Prostate gland (tissue), 2 donors: ENCODE measurements around the gene PSAPL1.

Experiments used
- CTCF ChIP-seq, 4 experiments: fragments of 200-600 bp in 2 of 4; fragments of 450-650 bp in 2 of 4; sonication (generic) in 2 of 4; IDR thresholded peaks; 1 replicate in 3 of 4; 2 replicates in 1 of 4; pipeline ENCODE4 v1.5.1; 2016 to 2019; ENCODE audit warnings: antibody characterized with exemption in 4 of 4, mild to moderate bottlenecking in 2 of 4, moderate library complexity in 2 of 4
- POLR2A ChIP-seq: fragments of 450-650 bp; IDR thresholded peaks from one replicate; pipeline ENCODE4 v1.6.1; 2016; ENCODE audit warnings: antibody characterized with exemption, mild to moderate bottlenecking
- POLR2AphosphoS5 ChIP-seq: sonication (generic); formaldehyde crosslinking; IDR thresholded peaks from one replicate; pipeline ENCODE4 v1.6.1; 2017; ENCODE audit warnings: antibody characterized with exemption

GRCh38 chr4:7473081-7473480 lies 38.4 kb upstream of the PSAPL1 start:
- TF ChIP-seq POLR2AphosphoS5 (no peak), CTCF (IDR thresholded peaks at IDR 0.05) (no peak), POLR2A (no peak)
